NCI-H146 (cell line): ENCODE data around the gene NPC1.

Experiments used
- DNase-seq: peaks from one replicate; lab custom pipeline; 2025; lab: John Stamatoyannopoulos, UW

The NPC1 gene

DNA sequence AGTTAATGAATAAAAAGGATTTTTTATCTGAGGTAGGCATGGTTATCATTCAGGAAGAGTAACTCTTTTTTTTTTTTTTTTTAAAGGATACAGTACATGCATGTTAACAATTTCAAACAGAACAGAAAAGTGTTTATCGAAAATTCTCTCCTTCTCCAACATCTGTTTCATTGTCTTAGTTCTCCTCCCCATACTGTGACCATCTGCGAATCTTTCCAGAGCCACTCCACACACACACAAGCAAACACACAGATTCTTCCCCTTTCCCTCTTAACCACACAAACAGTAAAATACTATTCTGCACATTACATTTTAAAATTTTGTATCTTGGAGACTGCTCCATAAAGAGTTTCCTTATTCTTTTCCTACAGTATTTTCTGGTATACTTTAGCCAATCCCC, 38.0 kb downstream of the NPC1 start:
- DNase-seq, result no peak

DNA sequence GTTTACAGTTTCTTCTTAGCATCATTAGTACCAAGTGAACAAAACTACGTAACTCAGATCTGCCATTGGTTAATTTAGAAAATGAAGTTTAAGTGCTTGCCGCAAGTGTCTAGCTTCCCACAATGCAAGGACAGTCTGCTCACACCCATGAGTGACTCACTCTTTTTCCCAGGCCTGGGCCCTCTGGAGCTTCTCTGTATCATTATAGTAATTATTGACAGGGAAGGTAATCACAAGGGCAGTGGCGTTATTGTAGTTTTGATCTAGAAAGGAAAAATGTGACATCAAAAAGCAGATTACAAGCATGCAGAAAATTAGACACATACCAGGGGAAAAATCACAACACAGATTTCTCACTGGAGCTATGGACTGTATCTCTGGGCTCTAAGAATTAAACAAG, 38.5 kb downstream of the NPC1 start:
- DNase-seq, result no peak

DNA sequence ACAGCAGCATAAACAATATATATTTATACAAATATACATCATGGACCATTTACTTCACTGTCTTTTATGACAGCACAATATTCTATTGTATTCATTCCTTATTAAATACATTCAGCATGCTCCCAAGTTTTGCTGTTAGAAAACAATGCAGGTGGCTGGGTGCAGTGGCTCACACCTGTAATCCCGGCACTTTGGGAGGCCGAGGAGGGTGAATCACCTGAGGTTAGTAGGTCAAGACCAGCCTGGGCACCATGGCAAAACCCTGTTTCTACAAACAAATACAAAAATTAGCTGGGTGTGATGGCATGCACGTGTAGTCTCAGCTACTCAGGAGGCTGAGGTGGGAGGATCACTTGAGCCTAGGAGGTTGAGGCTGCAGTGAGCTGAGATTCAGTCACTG, 39.0 kb downstream of the NPC1 start:
- DNase-seq, result no peak

DNA sequence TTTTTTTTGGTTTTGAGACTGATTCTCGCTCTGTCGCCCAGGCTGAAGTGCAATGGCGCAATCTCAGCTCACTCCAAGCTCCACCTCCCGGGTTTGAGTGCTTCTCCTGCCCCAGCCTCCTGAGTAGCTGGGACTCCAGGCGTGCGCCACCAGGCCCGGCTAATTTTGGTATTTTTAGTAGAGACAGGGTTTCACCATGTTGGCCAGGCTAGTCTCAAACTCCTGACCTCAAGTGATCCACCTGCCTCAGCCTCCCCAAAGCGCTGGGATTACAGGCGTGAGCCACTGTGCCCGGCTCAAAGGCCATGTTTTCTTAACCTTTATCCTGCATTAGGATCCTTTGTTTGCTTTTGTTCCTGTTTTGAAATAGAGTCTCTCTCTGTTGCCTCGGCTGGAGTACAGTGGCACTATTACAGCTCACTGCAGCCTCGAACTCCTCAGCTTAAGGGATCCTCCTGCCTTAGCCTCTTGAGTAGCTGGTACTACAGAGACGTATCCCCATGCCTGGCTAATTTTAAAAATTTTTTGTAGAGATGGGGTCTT, 41.0 kb downstream of the NPC1 start:
- DNase-seq, result no peak

DNA sequence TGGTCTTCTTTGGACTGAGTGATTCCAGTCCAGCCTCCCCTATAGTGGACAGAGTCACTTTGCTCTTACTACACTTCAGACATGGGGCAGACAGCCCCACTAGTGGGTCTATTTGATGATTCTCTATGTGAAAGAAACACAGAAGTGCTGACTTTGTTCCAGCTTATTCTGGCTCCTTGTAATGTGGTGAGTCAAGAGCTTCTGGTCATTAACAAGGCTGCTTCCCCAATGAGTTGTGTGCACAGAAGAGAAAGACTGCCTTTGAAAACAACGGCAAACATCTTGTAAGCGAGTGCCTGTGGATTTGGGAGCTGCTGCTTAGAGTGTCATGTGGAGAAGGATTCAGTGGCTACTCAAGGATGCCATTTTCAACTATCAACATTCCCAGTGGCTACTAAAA, 43.8 kb downstream of the NPC1 start:
- DNase-seq, result no peak

DNA sequence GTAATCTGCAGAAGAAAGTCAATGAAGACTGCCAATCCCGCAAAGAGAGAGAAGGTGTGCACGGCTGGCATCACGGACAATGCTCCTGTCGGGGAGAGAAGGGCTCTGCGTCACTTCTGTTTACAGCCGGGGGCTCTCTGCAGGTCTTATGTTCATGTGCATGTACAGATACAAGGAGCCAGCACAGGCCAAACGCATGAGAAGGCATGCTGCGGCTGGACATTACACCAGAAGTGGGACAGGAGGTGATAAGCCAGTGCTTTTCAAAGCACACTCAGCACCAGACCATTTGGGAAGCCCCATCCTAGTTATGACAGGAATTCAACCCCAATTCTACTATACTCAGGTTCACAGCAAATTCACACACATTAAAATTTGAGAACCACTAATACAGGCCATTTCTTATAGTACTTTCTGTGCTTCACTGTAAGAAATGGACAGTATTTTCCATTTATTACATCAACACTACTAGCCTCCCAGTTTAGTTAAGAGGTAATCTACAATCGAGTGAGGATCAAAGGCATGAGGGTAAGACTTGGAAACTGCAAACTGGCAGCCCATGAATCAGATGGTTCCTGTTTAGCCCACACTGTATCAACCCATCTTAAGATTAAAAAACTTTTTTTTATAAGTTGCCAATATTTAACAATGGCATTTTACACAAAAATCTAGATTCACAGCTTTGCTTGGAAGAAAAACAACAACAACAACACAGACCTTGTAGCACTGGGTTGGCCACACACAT, 44.8 kb downstream of the NPC1 start:
- DNase-seq, result no peak

DNA sequence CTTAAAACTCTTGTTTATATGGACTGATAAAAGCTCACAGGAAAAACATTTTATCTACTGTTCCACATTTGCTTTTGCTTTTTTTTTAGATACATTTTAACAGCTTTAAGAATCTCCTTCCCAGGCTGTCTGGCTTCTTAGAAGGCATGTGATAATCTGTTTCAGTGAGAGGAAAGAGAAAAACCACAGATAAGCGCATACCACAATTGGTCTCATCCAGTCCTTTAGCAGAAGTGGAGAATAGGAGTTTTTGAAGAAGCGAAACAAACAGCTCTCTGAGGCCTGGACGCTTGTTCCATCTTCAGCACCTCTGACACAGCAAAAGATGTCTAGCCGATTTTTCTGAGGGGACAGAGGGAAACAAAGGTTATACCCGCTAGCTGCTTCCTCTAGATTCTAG, 45.4 kb downstream of the NPC1 start:
- DNase-seq, result no peak

DNA sequence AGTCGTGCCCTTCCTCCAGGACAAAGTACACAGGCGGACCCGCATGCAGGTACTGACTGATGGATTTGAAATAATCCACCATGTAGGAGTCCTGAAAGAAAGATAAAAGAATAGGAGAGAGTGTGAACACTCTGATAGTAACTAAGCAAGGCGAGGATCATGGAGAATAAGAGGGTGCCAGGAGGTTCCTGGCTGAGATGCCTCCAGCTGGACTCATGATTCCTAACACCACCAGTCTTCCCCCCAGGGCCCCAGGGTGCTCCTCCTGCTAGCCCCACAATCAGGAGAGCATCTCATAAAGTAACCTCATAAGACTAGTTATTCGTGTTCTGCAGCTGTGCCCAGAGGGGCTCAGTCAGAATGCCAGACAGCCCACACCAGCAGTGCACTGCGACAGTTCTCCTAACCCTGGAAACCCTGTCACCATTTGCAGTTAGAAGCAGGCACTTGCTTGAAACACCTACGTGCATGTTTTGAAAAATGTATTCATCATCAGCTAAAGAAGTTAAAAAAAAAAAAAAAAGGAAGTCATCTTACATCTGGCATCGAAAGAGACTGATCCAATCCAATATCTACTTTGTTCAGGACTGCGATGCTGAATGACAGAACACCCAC, 46.3 kb downstream of the NPC1 start:
- no peak for DNase-seq

DNA sequence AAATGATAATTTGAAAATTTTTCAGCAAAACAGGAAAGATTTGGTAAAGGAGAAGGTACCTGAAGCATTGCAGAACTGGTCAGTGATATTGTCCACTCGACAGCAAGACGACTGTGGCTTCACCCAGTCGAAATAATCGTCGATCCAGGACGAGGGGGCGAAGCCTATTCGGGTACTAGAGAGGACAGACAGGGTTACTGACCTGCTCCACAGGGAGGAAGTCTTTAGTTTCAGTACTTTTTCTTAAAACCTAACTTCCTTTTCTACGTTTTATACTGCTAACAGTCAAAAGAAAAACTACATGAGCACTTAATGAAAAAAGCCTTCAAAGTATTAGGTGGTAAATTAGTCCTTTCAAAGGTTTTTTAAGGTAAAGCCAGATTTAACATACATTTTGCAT, 47.0 kb downstream of the NPC1 start:
- no peak for DNase-seq

DNA sequence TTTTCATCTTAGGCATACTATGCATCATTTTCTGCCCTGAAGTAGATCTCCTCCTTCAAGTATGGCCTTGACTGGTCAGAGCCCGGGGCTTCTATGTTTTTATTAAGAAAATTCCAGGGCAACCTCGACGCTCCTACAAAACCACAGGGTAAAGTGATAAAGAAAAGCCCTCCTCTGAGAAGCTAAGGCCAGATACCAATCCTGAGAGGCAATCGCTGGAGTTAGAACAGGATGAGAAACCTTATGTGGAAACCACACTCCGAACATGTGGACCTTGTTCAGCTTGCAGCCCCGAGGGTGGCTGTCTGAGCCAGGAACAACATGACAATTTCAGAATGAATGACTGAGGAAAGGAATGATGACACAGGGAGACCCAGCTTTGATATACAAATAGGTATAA, 47.4 kb downstream of the NPC1 start:
- DNase-seq, result no peak

DNA sequence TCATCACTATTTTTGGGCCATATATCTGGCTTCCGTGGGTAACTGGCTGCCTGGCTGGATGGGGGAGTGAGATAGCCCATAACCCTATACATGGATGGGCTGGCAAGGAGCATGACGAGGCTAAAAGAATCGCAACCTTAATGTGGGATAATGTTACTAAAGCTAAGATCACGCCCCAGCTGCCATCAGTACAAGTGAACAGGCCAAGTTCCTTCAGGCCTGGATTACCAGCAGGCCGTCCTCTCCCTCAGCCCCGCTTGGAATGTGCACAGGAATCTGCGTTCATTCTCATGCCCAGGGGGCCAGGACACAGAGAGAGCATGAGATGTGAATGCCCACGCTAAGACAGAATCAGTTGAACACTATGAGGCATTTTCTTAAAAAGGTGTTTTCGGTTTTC, 48.3 kb downstream of the NPC1 start:
- DNase-seq, result no peak

DNA sequence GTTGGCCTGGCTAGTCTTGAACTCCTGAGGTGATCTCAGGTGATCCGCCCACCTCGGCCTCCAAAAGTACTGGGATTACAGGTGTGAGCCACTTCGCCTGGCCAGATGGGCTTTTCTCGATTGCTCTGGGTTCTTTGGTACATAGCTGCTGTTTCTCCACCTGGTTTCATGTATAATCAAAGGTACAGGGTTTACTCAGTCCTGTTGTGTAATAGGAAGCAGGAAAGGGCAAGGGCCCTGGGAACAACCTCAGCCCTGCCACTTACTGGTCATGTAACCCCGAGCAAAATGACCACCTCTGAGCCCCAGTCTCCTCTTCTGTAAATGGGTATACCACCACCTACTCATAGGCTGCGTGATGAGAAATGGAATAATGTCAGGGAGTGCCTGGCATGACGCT, 49.0 kb downstream of the NPC1 start:
- no peak for DNase-seq

DNA sequence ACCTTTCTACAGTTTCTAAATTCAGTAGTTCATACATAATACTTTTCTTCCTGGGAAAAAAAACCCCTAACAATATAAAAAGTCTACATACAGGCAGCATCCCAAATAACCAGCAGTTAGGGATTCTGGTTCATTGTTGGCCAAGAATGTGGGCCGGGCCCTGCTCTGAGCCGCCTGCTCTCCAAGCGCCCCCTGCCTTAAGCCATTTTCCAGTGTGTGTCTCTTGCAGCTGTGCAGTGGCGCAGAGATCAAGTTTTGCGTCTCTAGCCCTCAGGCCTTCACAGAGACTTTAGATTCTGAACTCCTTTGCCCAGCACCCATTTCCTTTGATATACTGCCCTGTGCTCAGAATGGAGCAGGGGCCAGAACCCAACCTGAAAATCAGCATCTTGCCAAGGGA, 50.1 kb downstream of the NPC1 start:
- no peak for DNase-seq

DNA sequence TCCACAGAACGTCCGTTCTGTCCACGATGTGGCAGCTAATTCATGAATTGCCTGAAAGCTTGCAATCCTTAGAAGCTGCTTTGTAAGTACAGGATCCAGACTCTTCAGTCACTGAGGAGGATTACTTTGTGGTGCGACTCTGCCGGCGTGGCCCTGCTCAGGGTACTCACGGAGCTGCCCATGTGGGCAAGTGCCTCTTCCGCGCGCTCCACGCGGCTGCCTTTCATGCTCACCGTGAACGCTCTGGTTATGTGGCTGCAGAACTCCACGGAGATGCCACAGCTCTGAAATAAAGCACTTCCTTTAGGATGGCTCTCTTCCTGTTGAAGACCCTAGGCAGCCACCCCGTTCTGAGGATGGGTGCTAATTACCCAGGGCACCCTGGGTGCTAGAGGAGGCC, 52.0 kb downstream of the NPC1 start:
- no peak for DNase-seq

DNA sequence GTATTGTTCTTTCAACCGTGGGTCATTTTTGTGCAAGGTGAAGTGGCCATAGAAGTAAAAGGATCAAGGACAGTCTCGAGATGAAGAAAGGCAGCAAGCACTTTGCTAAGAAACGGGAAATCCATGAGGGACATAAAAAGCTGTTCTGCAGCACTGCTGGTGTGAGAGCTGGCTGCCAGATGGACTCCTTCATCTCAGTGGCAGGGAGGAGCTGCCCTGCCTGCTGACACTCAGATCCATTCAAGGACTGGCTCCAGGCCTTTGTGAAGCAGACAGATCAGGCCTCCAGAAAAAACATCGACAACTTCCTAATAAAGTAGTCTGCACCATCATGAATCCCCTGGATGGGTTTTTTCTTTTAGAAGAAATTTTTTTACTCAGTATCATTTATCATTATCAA, 53.5 kb downstream of the NPC1 start:
- no peak for DNase-seq

DNA sequence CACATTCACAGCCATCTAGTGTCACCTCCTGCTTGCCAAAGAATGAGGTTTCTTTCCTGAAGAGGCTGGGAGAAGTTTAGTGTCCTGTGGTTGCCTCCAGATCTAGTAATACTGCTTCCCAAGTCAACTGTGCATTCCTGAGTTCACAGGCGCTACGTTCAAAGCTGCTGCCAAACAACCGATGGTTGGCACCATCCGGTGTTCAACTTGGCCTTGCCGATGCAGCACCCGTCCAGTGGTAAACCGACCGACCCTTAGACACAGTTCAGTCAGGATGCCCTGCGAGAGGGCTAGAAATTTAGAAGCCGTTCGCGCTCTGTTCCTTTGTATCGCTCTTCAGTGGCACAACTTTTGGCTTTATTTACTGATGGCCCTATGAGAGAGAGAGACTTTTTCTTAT, 54.4 kb downstream of the NPC1 start:
- no peak for DNase-seq

DNA sequence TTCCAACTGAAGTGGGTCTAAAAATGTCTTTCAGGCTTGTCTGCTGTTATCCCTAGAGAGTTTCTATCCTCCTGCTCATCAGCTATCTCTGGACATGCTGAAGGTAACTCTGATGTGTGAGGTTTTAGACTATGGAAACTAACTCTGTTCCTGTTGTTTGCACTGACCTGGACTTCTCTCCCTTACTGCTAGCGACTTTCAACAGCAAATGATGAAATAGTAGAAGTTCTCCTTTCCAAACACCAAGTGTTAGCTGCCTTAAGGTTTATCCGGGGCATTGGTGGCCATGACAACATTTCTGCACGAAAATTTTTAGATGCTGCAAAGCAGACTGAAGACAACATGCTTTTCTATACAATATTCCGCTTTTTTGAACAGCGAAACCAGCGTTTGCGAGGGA, 56.1 kb downstream of the NPC1 start:
- no peak for DNase-seq

DNA sequence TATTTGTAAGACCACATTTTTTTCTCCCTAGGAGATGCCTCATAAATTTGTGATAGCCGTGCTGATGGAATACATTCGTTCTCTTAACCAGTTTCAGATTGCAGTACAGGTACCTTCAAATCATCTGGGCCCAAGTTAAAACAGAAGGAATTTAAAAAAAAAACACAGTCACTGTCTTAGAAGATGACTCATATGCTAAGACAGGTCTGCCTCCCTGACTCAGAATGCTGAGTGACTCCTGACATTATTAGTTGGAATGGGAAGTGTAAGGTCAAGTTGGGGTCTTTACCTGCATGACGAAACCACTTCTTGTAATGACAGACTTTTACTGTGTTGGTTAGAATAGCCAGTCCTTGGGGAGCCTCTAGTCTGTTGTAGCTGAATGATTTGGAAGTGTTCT, 56.7 kb downstream of the NPC1 start:
- no peak for DNase-seq

DNA sequence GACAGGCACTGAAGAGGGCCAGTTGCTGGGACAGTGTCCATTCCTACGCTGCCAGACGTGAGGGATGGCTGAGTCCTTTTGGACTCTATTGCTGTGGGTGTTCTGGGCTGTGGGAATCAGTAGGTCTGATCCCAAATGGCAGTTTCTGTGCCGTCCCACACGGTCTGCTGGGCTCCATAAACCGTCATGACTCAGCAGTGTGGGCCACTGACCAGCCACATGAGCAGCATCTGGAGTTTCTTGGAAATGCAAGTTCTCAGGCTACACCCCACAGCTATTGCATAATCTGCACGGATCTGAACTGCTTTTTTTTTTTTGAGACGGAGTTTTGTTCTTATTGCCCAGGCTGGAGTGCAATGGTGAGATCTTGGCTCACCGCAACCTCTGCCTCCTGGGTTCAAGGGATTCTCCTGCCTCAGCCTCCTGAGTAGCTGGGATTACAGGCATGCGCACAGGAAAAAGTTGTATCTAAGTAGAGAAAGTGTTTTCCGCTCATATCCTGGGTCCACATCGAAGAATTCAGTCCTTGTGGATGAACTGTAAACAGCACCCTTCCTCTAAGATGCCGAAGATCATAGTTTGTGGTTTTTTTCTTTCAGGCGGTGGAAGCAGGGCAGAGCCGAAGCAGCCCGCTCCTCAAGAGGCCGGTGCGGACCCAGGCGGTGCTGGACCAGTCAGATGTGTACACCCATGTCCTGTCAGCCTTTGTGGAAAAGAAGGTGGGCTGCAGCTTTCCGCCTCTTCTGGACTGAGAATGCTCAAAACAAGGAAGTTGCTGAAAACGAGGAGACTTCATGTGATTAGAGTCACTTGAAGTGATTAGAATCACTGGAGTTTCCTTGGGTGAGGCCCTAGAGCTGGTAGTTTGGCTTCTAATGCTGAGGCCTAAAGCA, 57.5 kb downstream of the NPC1 start:
- no peak for DNase-seq

DNA sequence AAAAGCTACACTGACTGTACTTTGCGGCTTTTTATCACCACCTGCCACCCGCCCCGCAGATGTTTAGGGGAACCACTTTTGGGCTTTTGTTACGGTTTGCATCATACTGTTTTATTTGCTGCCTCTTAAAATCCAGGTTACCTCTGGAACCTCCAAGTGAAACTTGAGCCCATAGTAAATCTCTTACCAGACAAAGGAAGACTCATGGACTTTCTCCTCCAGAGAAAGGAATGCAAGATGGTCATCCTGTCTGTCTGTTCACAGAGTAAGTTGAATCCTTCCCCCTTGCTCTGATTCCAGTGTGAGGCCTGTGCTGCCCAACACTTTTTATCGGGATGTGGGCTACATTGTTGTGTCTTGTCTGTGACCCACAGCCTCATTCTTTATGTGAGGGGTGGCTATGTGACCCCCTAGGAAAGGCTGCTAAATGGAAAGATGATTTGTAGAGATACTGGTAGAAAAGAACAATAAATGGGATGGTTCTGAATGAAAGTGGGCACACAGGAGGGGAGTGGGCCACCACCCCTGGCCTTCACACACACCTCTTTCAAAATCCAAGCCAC, 59.7 kb downstream of the NPC1 start:
- DNase-seq, result no peak

DNA sequence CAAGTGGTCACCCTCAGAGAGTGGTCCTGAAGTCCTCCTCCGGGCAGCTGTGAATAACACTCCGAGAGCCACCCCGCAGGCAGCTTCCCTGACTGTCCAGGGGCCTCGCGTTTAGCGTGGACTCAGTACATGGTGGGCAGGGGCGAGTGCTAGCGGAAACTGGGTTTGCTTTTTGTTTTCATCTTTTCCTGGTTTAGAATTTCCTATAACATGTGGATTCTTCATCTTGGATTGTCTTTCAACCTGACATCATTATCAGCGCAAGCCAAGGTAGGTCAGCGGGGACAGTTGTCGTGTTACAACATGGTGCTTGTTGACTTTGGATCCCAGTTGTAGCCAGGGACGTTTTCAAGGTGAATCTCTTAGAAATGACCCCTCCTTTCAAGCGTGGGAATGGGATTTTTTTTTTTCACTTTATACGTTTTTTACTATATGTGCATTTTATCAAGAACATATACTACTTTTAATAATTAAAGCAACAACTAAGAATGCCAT, 62.0 kb downstream of the NPC1 start:
- DNase-seq, result no peak

DNA sequence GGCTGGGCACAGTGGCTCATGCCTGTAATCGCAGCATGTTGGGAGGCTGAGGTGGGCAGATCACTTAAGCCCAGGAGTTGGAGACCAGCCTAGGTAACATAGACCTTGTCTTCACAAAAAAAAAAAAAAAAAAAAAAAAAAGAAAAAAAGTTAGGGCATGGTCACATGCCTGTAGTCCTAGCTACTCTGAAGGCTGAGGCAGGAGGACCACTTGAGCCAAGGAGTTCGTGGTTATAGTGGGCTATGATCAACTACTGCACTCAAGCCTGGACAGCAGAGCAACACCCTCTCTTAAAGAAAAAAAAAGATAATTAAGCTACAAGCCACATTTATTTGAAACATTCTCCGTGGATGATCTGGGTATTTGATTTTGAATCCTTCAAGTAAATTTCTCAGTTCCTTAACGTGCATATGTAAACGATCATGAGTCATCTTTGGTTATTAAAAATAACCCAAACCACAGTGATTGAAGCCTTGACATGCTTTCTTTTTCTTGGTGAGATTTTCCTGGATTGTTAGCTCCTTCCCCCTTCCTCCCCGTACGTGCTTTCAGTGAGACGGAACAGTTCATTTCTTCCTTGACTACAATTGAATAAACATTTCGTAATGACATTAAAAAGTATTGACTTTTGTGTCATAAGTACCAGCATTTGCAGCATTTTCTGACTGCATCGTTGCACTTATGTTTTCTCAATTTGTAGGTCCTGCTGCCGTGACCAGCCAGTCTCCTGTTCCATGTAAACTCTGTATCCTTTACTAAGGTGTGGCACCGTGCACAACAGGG, 62.7 kb downstream of the NPC1 start:
- DNase-seq, result no peak
